Astrocyte (in vitro differentiated cells and primary cell): ENCODE measurements around the gene ITSN1. TPM values are rescaled to one million over a fixed set of nuclear protein-coding genes. Genes with fewer than 3 reads are reported as not detected.
"Not testable (repeated sequence)": the region's sequence is repeated elsewhere in the genome, so short reads cannot be mapped to it uniquely, and the experiment has no call there.

Experiments used
- DNase-seq: peaks from one replicate; pipeline ENCODE4 v3.0.0-alpha.2; 2010; ENCODE audit warnings: low read depth
- FAIRE-seq: peaks from 2 replicates; lab custom pipeline; 2011; peaks lifted over from hg19 to GRCh38; lab: Jason Lieb, UNC
- H2AFZ ChIP-seq: 2 replicates; pipeline ENCODE4 v1.6.0; 2012; ENCODE audit warnings: low read depth, low read length, inconsistent platforms
- H3K27ac ChIP-seq: 2 replicates; pipeline ENCODE4 v1.5.1; 2011; ENCODE audit warnings: low read depth, low read length, inconsistent platforms
- H3K27me3 ChIP-seq: 2 replicates; pipeline ENCODE4 v1.6.0; 2011; ENCODE audit warnings: low read length, inconsistent platforms; ENCODE audit not compliant: insufficient read depth
- H3K36me3 ChIP-seq: 2 replicates; pipeline ENCODE4 v1.5.1; 2011; ENCODE audit warnings: low read length, inconsistent platforms; ENCODE audit not compliant: insufficient read depth
- H3K4me1 ChIP-seq: 2 replicates; pipeline ENCODE4 v1.5.1; 2011; ENCODE audit warnings: low read length, inconsistent platforms; ENCODE audit not compliant: insufficient read depth
- H3K4me2 ChIP-seq: 2 replicates; pipeline ENCODE4 v1.6.0; 2012; ENCODE audit warnings: low read length, inconsistent platforms
- H3K4me3 ChIP-seq: 2 replicates; pipeline ENCODE4 v1.5.1; 2011; ENCODE audit warnings: low read depth, mild to moderate bottlenecking, low read length, inconsistent platforms; ENCODE audit not compliant: insufficient read depth
- H3K79me2 ChIP-seq: 2 replicates; pipeline ENCODE4 v1.6.0; 2012; ENCODE audit warnings: mild to moderate bottlenecking, low read length, inconsistent platforms; ENCODE audit not compliant: insufficient read depth
- H3K9ac ChIP-seq: 2 replicates; pipeline ENCODE4 v1.6.0; 2012; ENCODE audit warnings: mild to moderate bottlenecking, low read length, inconsistent platforms
- H3K9me3 ChIP-seq: 2 replicates; pipeline ENCODE4 v1.5.1; 2012; ENCODE audit warnings: low read depth, mild to moderate bottlenecking, low read length, inconsistent platforms; ENCODE audit not compliant: insufficient read depth
- H4K20me1 ChIP-seq: 2 replicates; pipeline ENCODE4 v1.6.0; 2012; ENCODE audit warnings: low read length, inconsistent platforms; ENCODE audit not compliant: insufficient read depth
- H3K27ac Mint-ChIP-seq: one replicate; pipeline ENCODE4 v1.8.0; 2021; ENCODE audit warnings: mild to moderate bottlenecking, mixed read lengths; ENCODE audit not compliant: unreplicated experiment
- H3K27me3 Mint-ChIP-seq: one replicate; pipeline ENCODE4 v1.8.0; 2021; ENCODE audit warnings: low read depth, mixed read lengths; ENCODE audit not compliant: unreplicated experiment
- H3K36me3 Mint-ChIP-seq: one replicate; pipeline ENCODE4 v1.8.0; 2021; ENCODE audit warnings: low read depth, mixed read lengths; ENCODE audit not compliant: unreplicated experiment
- H3K4me1 Mint-ChIP-seq: one replicate; pipeline ENCODE4 v1.8.0; 2021; ENCODE audit warnings: low read depth, mixed read lengths; ENCODE audit not compliant: unreplicated experiment
- H3K4me3 Mint-ChIP-seq: one replicate; pipeline ENCODE4 v1.8.0; 2021; ENCODE audit warnings: mild to moderate bottlenecking, moderate library complexity, mixed read lengths; ENCODE audit not compliant: unreplicated experiment
- H3K9me3 Mint-ChIP-seq: one replicate; pipeline ENCODE4 v1.8.0; 2021; ENCODE audit warnings: mild to moderate bottlenecking, mixed read lengths; ENCODE audit not compliant: unreplicated experiment
- EZH2 ChIP-seq: IDR thresholded peaks from 2 replicates; pipeline ENCODE4 v1.6.1; 2012; ENCODE audit warnings: mild to moderate bottlenecking, low read length, inconsistent platforms; ENCODE audit not compliant: insufficient read depth
- total RNA-seq: library from RNA; stranded (reverse); gene quantifications from 2 replicates; pipeline ENCODE4 v1.2.1, GENCODE V29; 2021
- TF ChIP-seq, protein P1 (sequence below): IDR thresholded peaks from 2 replicates; pipeline ENCODE4 v1.5.1; 2011; ENCODE audit warnings: low read depth, mild to moderate bottlenecking, inconsistent platforms, low read length, moderate library complexity; ENCODE audit not compliant: insufficient read depth

ITSN1 gene
- total RNA-seq, 1 donor from 2014 or later, result 77.3 TPM

DNA sequence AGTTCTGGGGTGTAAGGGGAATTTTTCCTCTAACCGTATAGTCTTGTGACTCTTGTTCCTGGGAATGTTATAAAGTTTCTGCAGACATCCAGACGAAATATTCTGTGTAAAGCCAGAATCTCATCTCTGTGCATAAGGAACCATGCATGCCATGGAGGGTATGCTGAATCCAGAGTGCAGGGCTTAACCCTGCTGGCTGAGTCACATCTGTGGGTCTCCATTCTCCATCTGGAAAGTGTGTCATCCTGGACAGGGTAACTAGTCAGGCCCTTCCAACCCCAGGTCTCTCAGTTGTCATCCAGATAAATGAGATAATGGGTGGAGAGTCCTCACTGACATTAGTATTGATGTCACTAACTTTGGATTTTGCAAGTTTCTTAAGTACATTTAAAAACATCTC lies 224.5 kb downstream of the ITSN1 start:
- Mint-ChIP-seq H3K36me3 (peaks cover 3% of the 10 kb centered on the region), H3K4me1 (peaks cover 3% of the 10 kb centered on the region), H3K27me3 (peaks cover 16% of the 10 kb centered on the region), H3K9me3 (no peaks in the 10 kb centered on the region), H3K4me3 (no peak overlapping the region), H3K27ac (no peak overlapping the region)
- FAIRE-seq (no peak), DNase-seq (peak; percentile 46)
- TF ChIP-seq EZH2, result no peak
- TF ChIP-seq, protein P1, sequence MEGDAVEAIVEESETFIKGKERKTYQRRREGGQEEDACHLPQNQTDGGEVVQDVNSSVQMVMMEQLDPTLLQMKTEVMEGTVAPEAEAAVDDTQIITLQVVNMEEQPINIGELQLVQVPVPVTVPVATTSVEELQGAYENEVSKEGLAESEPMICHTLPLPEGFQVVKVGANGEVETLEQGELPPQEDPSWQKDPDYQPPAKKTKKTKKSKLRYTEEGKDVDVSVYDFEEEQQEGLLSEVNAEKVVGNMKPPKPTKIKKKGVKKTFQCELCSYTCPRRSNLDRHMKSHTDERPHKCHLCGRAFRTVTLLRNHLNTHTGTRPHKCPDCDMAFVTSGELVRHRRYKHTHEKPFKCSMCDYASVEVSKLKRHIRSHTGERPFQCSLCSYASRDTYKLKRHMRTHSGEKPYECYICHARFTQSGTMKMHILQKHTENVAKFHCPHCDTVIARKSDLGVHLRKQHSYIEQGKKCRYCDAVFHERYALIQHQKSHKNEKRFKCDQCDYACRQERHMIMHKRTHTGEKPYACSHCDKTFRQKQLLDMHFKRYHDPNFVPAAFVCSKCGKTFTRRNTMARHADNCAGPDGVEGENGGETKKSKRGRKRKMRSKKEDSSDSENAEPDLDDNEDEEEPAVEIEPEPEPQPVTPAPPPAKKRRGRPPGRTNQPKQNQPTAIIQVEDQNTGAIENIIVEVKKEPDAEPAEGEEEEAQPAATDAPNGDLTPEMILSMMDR, result no peak
- Histone ChIP-seq H3K9ac (no peak overlapping the region), H3K4me2 (no peak overlapping the region), H4K20me1 (no peaks in the 10 kb centered on the region), H3K4me1 (peaks cover 4% of the 10 kb centered on the region), H3K27ac (no peak overlapping the region), H3K9me3 (no peaks in the 10 kb centered on the region), H2AFZ (no peak overlapping the region), H3K27me3 (no peaks in the 10 kb centered on the region), H3K79me2 (no peaks in the 10 kb centered on the region), H3K36me3 (no peaks in the 10 kb centered on the region), H3K4me3 (no peak overlapping the region)

DNA sequence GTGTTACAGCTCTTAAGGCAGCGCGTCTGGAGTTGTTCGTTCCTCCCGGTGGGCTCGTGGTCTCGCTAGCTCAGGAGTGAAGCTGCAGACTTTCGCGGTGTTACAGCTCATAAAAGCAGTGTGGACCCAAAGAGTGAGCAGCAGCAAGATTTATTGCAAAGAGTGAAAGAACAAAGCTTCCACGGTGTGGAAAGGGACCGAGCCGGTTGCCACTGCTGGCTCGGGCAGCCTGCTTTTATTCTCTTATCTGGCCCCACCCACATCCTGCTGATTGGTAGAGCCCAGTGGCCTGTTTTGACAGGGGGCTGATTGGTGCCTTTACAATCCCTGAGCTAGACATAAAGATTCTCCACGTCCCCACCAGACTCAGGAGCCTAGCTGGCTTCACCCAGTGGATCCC lies 225.6 kb downstream of the ITSN1 start:
- not testable (repeated sequence) for H3K36me3 ChIP-seq, H3K4me3 ChIP-seq, H3K9ac ChIP-seq, H3K4me1 ChIP-seq, FAIRE-seq, H3K9me3 ChIP-seq, H3K9me3 Mint-ChIP-seq, H3K27ac ChIP-seq, H3K4me3 Mint-ChIP-seq, H2AFZ ChIP-seq, DNase-seq, H3K4me2 ChIP-seq, H3K4me1 Mint-ChIP-seq, H3K79me2 ChIP-seq, H3K36me3 Mint-ChIP-seq, H3K27ac Mint-ChIP-seq, H4K20me1 ChIP-seq, H3K27me3 ChIP-seq
- peaks cover 16% of the 10 kb centered on the region for H3K27me3 Mint-ChIP-seq

DNA sequence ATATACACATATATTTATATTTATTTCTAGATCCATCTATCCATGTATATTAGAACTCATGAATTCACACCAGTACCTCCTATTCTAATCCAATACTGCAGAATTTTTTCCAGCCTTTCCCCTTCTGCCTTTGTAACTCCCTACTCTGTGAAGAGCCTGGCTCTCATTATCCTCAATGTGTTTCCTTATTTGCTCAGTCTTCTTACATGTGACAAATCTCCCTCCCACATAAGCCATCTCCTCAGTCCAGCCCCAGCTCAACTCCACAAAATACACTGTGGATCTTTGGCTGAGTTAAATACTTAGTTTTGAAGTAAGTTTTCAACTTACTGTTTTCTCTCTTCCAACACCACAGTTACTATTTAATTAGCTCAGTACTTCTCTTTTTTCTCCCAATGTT lies 227.6 kb downstream of the ITSN1 start:
- no peak overlapping the region for H3K4me3 Mint-ChIP-seq
- Histone ChIP-seq H3K4me3 (no peak overlapping the region), H2AFZ (no peak overlapping the region), H3K9ac (no peak overlapping the region), H3K4me2 (no peak overlapping the region), H3K36me3 (no peaks in the 10 kb centered on the region), H3K79me2 (no peaks in the 10 kb centered on the region), H3K9me3 (no peaks in the 10 kb centered on the region), H3K27ac (no peak overlapping the region), H3K4me1 (peaks cover 4% of the 10 kb centered on the region), H4K20me1 (no peaks in the 10 kb centered on the region), H3K27me3 (no peaks in the 10 kb centered on the region)
- FAIRE-seq (no peak), DNase-seq (no peak)
- H3K4me1 Mint-ChIP-seq, result peaks cover 3% of the 10 kb centered on the region
- H3K9me3 Mint-ChIP-seq, result no peaks in the 10 kb centered on the region
- TF ChIP-seq, protein P1, result no peak
- no peak for TF ChIP-seq EZH2
- H3K36me3 Mint-ChIP-seq, result peaks cover 2% of the 10 kb centered on the region
- H3K27me3 Mint-ChIP-seq, result peaks cover 10% of the 10 kb centered on the region
- H3K27ac Mint-ChIP-seq, result no peak overlapping the region
